Natural killer cell (primary cell): ENCODE results near the gene CDH23. TPM values are rescaled to one million over a fixed set of nuclear protein-coding genes. Genes with fewer than 3 reads are reported as not detected.

Experiments
- ATAC-seq, 3 donors: fragments of 150-1000 bp in 2 of 3; fragments of 200-7000 bp in 1 of 3; cut with Tn5 transposase; 1 replicate in 1 of 3; 2 replicates in 2 of 3; pipeline ENCODE4 v1.10.0; 2021; ENCODE audit warnings: mild to moderate bottlenecking in 2 of 3, moderate library complexity in 2 of 3
- DNase-seq, 2 donors: peaks; one replicate each; pipeline versions ENCODE4 v3.0.0 to v3.0.0-alpha.2; 2013 to 2021; ENCODE audit warnings: mixed read lengths in 1 of 2
- H3K27ac ChIP-seq: one replicate; pipeline ENCODE4 v1.5.1; 2013; ENCODE audit warnings: mild to moderate bottlenecking, low read length
- H3K27me3 ChIP-seq: one replicate; pipeline ENCODE4 v1.6.1; 2013; ENCODE audit warnings: low read length; ENCODE audit not compliant: control insufficient read depth, insufficient read depth
- H3K36me3 ChIP-seq: one replicate; pipeline ENCODE4 v1.6.1; 2013; ENCODE audit warnings: low read length; ENCODE audit not compliant: control insufficient read depth, insufficient read depth
- H3K4me1 ChIP-seq: one replicate; pipeline ENCODE4 v1.6.1; 2013; ENCODE audit warnings: low read length; ENCODE audit not compliant: control insufficient read depth, insufficient read depth
- H3K4me3 ChIP-seq: one replicate; pipeline ENCODE4 v1.5.1; 2013; ENCODE audit warnings: low read length
- H3K9me3 ChIP-seq: one replicate; pipeline ENCODE4 v1.6.1; 2013; ENCODE audit warnings: low read length; ENCODE audit not compliant: control insufficient read depth, insufficient read depth
- H3K27ac Mint-ChIP-seq, 2 donors: one replicate each; pipeline ENCODE4 v1.8.0; 2022; ENCODE audit warnings: mild to moderate bottlenecking in 2 of 2, mixed read lengths in 2 of 2, moderate library complexity in 1 of 2
- H3K27me3 Mint-ChIP-seq, 2 donors: one replicate each; pipeline ENCODE4 v1.8.0; 2022; ENCODE audit warnings: low read depth in 2 of 2, mixed read lengths in 2 of 2
- H3K36me3 Mint-ChIP-seq: one replicate; pipeline ENCODE4 v1.8.0; 2022; ENCODE audit warnings: mixed read lengths
- H3K4me1 Mint-ChIP-seq, 2 donors: one replicate each; pipeline ENCODE4 v1.8.0; 2022; ENCODE audit warnings: mixed read lengths in 2 of 2
- H3K4me3 Mint-ChIP-seq: one replicate; pipeline ENCODE4 v1.8.0; 2022; ENCODE audit warnings: mild to moderate bottlenecking, moderate library complexity, mixed read lengths
- H3K9me3 Mint-ChIP-seq, 2 donors: one replicate each; pipeline ENCODE4 v1.8.0; 2022; ENCODE audit warnings: mixed read lengths in 2 of 2
- WGBS: methylation state at CpG from one replicate; pipeline ENCODE4 v1.1.7; 2013; ENCODE audit warnings: missing lambda C conversion rate; ENCODE audit not compliant: insufficient coverage; 5-methylcytosine and 5-hydroxymethylcytosine counted together
- intact Hi-C: fragments of 100-400 bp; cut with micrococcal nuclease; formaldehyde crosslinking; loops from one replicate; pipeline ENCODE4 v1.14.2; 2022
- total RNA-seq, 4 donors: library from RNA; stranded (reverse); fragments of 120-200 nt in 1 of 4; gene quantifications; one replicate each; pipeline versions ENCODE4 v1.2.3 to v1.2.4, GENCODE V29; 2013 to 2022
- TF ChIP-seq, protein P1 (sequence below): fragments of 200-600 bp; IDR thresholded peaks from one replicate; pipeline ENCODE4 v1.8.0; 2022; ENCODE audit warnings: antibody characterized with exemption

The CDH23 gene
- total RNA-seq, 3 donors from 2014 or later (not counting 1 experiment from before 2014, with no cell fraction given): 1.2 to 6.0 (median 4.3) TPM

DNA sequence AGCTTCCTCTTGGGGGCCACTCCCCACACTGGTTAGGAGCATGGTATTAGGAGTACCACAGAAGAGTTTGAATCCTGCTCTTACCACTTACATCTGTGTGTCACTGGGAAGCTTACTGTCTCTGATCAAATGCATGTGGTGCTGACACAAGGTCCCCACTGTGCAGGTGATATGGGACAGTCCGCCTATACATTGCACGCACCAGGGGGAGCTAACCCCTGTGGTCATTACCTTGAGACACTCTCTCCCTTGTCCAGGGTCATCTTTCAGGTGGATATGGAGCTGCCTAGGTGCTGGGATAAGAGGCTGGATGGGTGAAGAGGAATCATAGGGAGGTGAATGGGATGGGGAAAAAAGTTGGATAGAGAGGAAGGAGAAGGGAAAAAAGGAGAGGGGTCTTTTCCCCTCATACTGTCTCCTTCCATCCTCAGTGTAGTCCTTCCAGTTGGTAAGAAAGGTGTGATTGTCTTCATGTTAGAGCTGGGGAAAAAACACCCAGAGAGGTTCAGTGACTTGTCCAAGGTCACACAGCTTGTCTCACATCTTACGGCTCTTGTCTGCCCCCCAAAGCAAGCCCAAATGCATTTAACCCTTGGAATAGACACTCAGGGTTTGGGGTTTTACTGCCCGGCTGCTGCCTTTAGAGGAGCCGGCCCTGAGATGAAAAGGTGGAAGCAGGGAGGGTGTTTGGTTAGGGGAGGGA lies 125.9 kb downstream of the CDH23 start:
- H3K4me1 ChIP-seq: no peaks in the 10 kb centered on the region
- H3K27me3 ChIP-seq: no peaks in the 10 kb centered on the region
- H3K27ac Mint-ChIP-seq: no peak overlapping the region
- DNase-seq: no peak
- no peak overlapping the region for H3K27ac ChIP-seq
- no peaks in the 10 kb centered on the region for H3K36me3 Mint-ChIP-seq
- no peak overlapping the region for H3K4me3 Mint-ChIP-seq
- no peak for ATAC-seq
- H3K9me3 ChIP-seq: no peaks in the 10 kb centered on the region
- no peaks in the 10 kb centered on the region for H3K36me3 ChIP-seq
- no peaks in the 10 kb centered on the region for H3K9me3 Mint-ChIP-seq
- 84% methylated on average over 4 of the region's 5 CpGs for WGBS
- H3K4me3 ChIP-seq: no peak overlapping the region
- TF ChIP-seq, protein P1, sequence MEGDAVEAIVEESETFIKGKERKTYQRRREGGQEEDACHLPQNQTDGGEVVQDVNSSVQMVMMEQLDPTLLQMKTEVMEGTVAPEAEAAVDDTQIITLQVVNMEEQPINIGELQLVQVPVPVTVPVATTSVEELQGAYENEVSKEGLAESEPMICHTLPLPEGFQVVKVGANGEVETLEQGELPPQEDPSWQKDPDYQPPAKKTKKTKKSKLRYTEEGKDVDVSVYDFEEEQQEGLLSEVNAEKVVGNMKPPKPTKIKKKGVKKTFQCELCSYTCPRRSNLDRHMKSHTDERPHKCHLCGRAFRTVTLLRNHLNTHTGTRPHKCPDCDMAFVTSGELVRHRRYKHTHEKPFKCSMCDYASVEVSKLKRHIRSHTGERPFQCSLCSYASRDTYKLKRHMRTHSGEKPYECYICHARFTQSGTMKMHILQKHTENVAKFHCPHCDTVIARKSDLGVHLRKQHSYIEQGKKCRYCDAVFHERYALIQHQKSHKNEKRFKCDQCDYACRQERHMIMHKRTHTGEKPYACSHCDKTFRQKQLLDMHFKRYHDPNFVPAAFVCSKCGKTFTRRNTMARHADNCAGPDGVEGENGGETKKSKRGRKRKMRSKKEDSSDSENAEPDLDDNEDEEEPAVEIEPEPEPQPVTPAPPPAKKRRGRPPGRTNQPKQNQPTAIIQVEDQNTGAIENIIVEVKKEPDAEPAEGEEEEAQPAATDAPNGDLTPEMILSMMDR: no peak
- H3K4me1 Mint-ChIP-seq: no peaks in the 10 kb centered on the region
- H3K27me3 Mint-ChIP-seq: peaks cover 11 to 16% of the 10 kb centered on the region in 2 donors
- intact Hi-C loops: no loop called here

- Mint-ChIP-seq H3K4me1 (no peaks in the 10 kb centered on the region), H3K27ac (no peak overlapping the region)
Observed at GRCh38 chr10:71523756-71524155, 127.0 kb downstream of the CDH23 start.

DNA sequence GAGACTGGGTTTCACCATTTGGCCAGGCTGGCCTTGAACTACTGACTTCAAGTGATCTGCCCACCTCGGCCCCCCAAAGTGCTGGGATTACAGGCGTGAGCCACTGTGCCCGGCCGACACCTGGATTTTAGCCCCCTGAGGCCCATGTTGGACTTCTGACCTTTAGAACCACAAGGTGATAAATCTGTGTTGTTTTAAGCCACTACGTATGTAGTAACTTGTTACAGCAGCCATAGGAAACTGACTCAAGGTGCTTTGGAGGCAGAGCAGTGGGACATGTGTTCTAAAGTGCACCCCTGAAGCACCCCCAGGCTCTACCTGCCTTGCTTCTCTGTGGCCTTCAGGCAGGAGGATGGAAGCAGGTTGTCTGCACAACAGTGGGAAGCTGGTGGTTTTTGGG lies 128.4 kb downstream of the CDH23 start:
- Mint-ChIP-seq H3K36me3 (no peaks in the 10 kb centered on the region), H3K4me3 (no peak overlapping the region), H3K27me3 (peaks cover 11 to 15% of the 10 kb centered on the region in 2 donors), H3K9me3 (no peaks in the 10 kb centered on the region), H3K4me1 (no peaks in the 10 kb centered on the region), H3K27ac (no peak overlapping the region)
- intact Hi-C loops: no loop called here
- Histone ChIP-seq H3K4me3 (no peak overlapping the region), H3K27ac (no peak overlapping the region), H3K9me3 (no peaks in the 10 kb centered on the region), H3K27me3 (no peaks in the 10 kb centered on the region), H3K4me1 (no peaks in the 10 kb centered on the region), H3K36me3 (no peaks in the 10 kb centered on the region)
- TF ChIP-seq, protein P1: no peak
- ATAC-seq (no peak), DNase-seq (no peak)
- 92% methylated on average over 5 of the region's 5 CpGs for WGBS

More at GRCh38 chr10:71523756-71524155, 127.0 kb downstream of the CDH23 start:
- no peak for DNase-seq
- Mint-ChIP-seq H3K9me3 (no peaks in the 10 kb centered on the region), H3K27me3 (peaks cover 11 to 16% of the 10 kb centered on the region in 2 donors), H3K4me3 (no peak overlapping the region), H3K36me3 (no peaks in the 10 kb centered on the region)
- WGBS: 80% methylated on average over 6 of the region's 6 CpGs
- H3K9me3 ChIP-seq: no peaks in the 10 kb centered on the region
- H3K27ac ChIP-seq: no peak overlapping the region
- TF ChIP-seq, protein P1: no peak
- no peaks in the 10 kb centered on the region for H3K4me1 ChIP-seq
- intact Hi-C loops: no loop called here
- H3K27me3 ChIP-seq: no peaks in the 10 kb centered on the region
- no peaks in the 10 kb centered on the region for H3K36me3 ChIP-seq
- no peak overlapping the region for H3K4me3 ChIP-seq
- ATAC-seq: no peak

DNA sequence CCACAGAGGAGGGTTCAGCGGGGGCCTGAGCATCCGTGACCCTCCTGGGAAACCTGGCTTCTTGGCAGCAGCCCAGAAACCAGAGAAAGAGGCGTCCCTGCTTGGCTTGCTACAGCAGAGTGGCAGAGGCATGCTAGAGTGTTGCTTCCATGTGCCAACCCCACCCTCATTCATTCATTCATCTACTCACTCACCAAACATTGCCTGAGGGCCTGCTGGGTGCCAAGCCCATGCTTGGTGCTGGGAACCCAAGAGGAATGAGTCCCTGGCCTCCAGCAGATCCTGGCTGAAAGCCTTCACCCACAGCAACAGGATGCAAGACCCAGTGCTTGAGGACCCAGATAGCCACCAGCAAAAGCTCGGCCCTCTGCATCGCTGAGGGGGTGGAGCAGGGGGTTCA lies 129.0 kb downstream of the CDH23 start:
- Histone ChIP-seq H3K36me3 (no peaks in the 10 kb centered on the region), H3K27me3 (no peaks in the 10 kb centered on the region), H3K9me3 (no peaks in the 10 kb centered on the region), H3K4me1 (no peaks in the 10 kb centered on the region), H3K27ac (no peak overlapping the region), H3K4me3 (no peak overlapping the region)
- Mint-ChIP-seq H3K27ac (no peak overlapping the region), H3K9me3 (no peaks in the 10 kb centered on the region), H3K27me3 (peaks cover 11 to 14% of the 10 kb centered on the region in 2 donors), H3K36me3 (no peaks in the 10 kb centered on the region), H3K4me1 (no peaks in the 10 kb centered on the region), H3K4me3 (no peak overlapping the region)
- TF ChIP-seq, protein P1: no peak
- intact Hi-C loops: no loop called here
- 88% methylated on average over 5 of the region's 5 CpGs for WGBS
- DNase-seq (no peak), ATAC-seq (no peak)
